ENCODE results near the gene FYTTD1.

DNA sequence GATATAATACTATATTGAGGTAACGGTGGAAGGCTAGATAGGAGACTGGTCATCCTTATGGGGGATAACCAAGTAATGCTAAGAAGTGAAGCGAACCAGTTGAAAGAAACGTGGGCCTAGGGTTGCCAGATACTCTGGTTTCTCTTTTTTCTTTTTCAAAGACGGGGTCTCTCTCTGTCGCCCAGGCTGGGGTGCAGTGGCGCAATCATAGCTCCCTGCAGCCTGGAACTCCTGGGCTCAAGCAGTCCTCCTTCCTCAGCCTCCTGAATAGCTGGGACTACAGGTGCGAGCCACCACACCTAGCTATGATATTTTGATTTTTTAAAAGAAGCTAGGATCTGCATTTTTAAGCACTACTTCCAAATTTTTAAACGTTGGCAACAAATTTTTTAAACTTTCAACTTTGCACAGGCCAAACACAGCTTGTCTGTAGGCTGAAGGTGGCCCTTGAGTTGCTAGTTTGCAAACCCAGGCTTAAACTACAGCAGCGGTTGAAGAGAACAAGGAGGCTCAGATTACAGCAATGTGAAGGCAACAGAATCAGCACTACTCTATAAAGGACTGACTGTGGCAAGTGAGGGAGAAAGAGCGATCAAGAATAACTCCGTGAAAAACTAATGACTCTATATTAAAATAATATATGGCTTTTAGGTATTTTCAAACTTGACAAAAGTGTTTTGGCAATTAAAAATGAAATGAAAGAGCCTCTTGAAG, 11.8 kb upstream of the FYTTD1 start:
- TF ChIP-seq EZH2 (IDR thresholded peaks at IDR 0.05; ENCODE audit: low read length, missing control alignments): no peak
- TF ChIP-seq, protein P1, sequence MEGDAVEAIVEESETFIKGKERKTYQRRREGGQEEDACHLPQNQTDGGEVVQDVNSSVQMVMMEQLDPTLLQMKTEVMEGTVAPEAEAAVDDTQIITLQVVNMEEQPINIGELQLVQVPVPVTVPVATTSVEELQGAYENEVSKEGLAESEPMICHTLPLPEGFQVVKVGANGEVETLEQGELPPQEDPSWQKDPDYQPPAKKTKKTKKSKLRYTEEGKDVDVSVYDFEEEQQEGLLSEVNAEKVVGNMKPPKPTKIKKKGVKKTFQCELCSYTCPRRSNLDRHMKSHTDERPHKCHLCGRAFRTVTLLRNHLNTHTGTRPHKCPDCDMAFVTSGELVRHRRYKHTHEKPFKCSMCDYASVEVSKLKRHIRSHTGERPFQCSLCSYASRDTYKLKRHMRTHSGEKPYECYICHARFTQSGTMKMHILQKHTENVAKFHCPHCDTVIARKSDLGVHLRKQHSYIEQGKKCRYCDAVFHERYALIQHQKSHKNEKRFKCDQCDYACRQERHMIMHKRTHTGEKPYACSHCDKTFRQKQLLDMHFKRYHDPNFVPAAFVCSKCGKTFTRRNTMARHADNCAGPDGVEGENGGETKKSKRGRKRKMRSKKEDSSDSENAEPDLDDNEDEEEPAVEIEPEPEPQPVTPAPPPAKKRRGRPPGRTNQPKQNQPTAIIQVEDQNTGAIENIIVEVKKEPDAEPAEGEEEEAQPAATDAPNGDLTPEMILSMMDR (conservative IDR thresholded peaks at IDR 0.05 in 1 of 2, IDR thresholded peaks at IDR 0.05 in 1 of 2; ENCODE audit: low read depth in 1 of 2, low read length in 2 of 2): no peak
